GM18511 (cell line): ENCODE results near the gene ACVRL1.

Experiments
- ATAC-seq: cut with Tn5 transposase; IDR thresholded peaks from one replicate; pipeline ENCODE4 v1.9.1; 2021; ENCODE audit warnings: mild to moderate bottlenecking, moderate library complexity; ENCODE audit not compliant: unreplicated experiment

The ACVRL1 gene

GRCh38 chr12:51959921-51960320, 52.6 kb downstream of the ACVRL1 start:
- no peak for ATAC-seq

GRCh38 chr12:51960488-51960887, 53.2 kb downstream of the ACVRL1 start:
- no peak for ATAC-seq

- ATAC-seq = no peak
These were observed 53.6 kb downstream of the ACVRL1 start for GRCh38 chr12:51960890-51961289.

- ATAC-seq = no peak
These were observed 54.5 kb downstream of the ACVRL1 start for GRCh38 chr12:51961834-51962233.

- ATAC-seq = no peak
These were observed 55.4 kb downstream of the ACVRL1 start for GRCh38 chr12:51962737-51963136.

GRCh38 chr12:51963477-51963876, 56.2 kb downstream of the ACVRL1 start:
- ATAC-seq = no peak

- ATAC-seq = no peak
These were observed 62.3 kb downstream of the ACVRL1 start for GRCh38 chr12:51969643-51970042.

- ATAC-seq = peak; percentile 86
These were observed 63.8 kb downstream of the ACVRL1 start for GRCh38 chr12:51970904-51971646.

GRCh38 chr12:51971679-51972421, 64.5 kb downstream of the ACVRL1 start:
- peak; percentile 59 for ATAC-seq

- no peak for ATAC-seq
These were observed 65.1 kb downstream of the ACVRL1 start for GRCh38 chr12:51972422-51972812.

- ATAC-seq = no peak
These were observed 65.6 kb downstream of the ACVRL1 start for GRCh38 chr12:51972849-51973273.
